GM06990 (cell line): ENCODE data around the gene TMEM134.

Experiments used
- DNase-seq: peaks from one replicate; pipeline ENCODE4 v3.0.0-alpha.2; 2011; ENCODE audit not compliant: insufficient read length; ENCODE audit errors: extremely low read depth
- H3K27me3 ChIP-seq: replicated peaks from 2 replicates; pipeline ENCODE4 v1.6.0; 2011; ENCODE audit warnings: low read length; ENCODE audit not compliant: control insufficient read depth, insufficient read depth
- H3K36me3 ChIP-seq: 2 replicates; pipeline ENCODE4 v1.5.1; 2011; ENCODE audit warnings: low read length; ENCODE audit not compliant: control insufficient read depth, insufficient read depth
- H3K4me3 ChIP-seq: replicated peaks from 2 replicates; pipeline ENCODE4 v1.5.1; 2011; ENCODE audit warnings: low read depth, mild to moderate bottlenecking, control low read depth, low read length
- CTCF ChIP-seq: IDR thresholded peaks from 2 replicates; pipeline ENCODE4 v1.5.1; 2011; ENCODE audit warnings: low read length, control low read depth, mild to moderate bottlenecking, inconsistent platforms; ENCODE audit not compliant: insufficient read depth, poor library complexity, severe bottlenecking

Gene TMEM134

GRCh38 chr11:67418476-67419281 is 50.4 kb downstream of the TMEM134 start:
- Histone ChIP-seq H3K4me3 (no peak overlapping the region), H3K36me3 (no peaks in the 10 kb centered on the region), H3K27me3 (no peaks in the 10 kb centered on the region; the same call in 1 of the 2 replicates)
- no peak for TF ChIP-seq CTCF
- DNase-seq = no peak

GRCh38 chr11:67417425-67417824 is 51.6 kb downstream of the TMEM134 start:
- Histone ChIP-seq H3K4me3 (no peak overlapping the region), H3K27me3 (no peaks in the 10 kb centered on the region; the same call in 1 of the 2 replicates), H3K36me3 (no peaks in the 10 kb centered on the region)
- TF ChIP-seq CTCF = no peak
- DNase-seq = no peak

- no peak overlapping the region for H3K4me3 ChIP-seq
- DNase-seq = no peak
Observed at GRCh38 chr11:67416416-67417335, 52.4 kb downstream of the TMEM134 start.

GRCh38 chr11:67415501-67416304 is 53.3 kb downstream of the TMEM134 start, which contains the start of gene CARNS1:
TSS of gene CARNS1 (plus strand) at chr11:67415678. CDS start at chr11:67416200, 522 bp downstream.
- Histone ChIP-seq H3K27me3 (no peaks in the 10 kb centered on the region; the same call in 1 of the 2 replicates), H3K36me3 (no peaks in the 10 kb centered on the region), H3K4me3 (no peak within 1 kb of the TSS)
- TF ChIP-seq CTCF = no peak
- no peak for DNase-seq

More at GRCh38 chr11:67416416-67417335, 52.4 kb downstream of the TMEM134 start:
- no peak for TF ChIP-seq CTCF
- Histone ChIP-seq H3K27me3 (no peaks in the 10 kb centered on the region; the same call in 1 of the 2 replicates), H3K36me3 (no peaks in the 10 kb centered on the region)

GRCh38 chr11:67413266-67413849 is 55.7 kb downstream of the TMEM134 start:
- H3K36me3 ChIP-seq = peaks cover 2% of the 10 kb centered on the region
- no peaks in the 10 kb centered on the region; the same call in 1 of the 2 replicates for H3K27me3 ChIP-seq
- TF ChIP-seq CTCF = no peak
- DNase-seq = no peak
- no peak overlapping the region for H3K4me3 ChIP-seq
